Activated naive CD4-positive, alpha-beta T cell treated with anti-CD3 and anti-CD28 coated beads, Interleukin-2, amount 50 U/mL, for 16 hours (primary cell): ENCODE data around the gene DDX51.

Experiments used
- DNase-seq: peaks from one replicate; pipeline ENCODE4 v3.0.0-alpha.2; 2020

The DDX51 gene

GRCh38 chr12:132179431-132180362 is 35.6 kb upstream of the DDX51 start:
- DNase-seq = no peak

- DNase-seq = peak; percentile 66
Measured at GRCh38 chr12:132178801-132179401, 34.8 kb upstream of the DDX51 start.

- no peak for DNase-seq
Measured at GRCh38 chr12:132178316-132178715, 34.2 kb upstream of the DDX51 start.

- no peak for DNase-seq
Measured at GRCh38 chr12:132176920-132177551, 32.9 kb upstream of the DDX51 start.

- no peak for DNase-seq
Measured at GRCh38 chr12:132176385-132176919, 32.3 kb upstream of the DDX51 start.

GRCh38 chr12:132175496-132176384 is 31.6 kb upstream of the DDX51 start:
- DNase-seq = no peak

GRCh38 chr12:132174839-132175490 is 30.8 kb upstream of the DDX51 start:
- no peak for DNase-seq

GRCh38 chr12:132174015-132174838 is 30.1 kb upstream of the DDX51 start:
- DNase-seq = peak; percentile 9

- DNase-seq = peak; percentile 17
Measured at GRCh38 chr12:132173135-132174014, 29.3 kb upstream of the DDX51 start.

- peak; percentile 7 for DNase-seq
Measured at GRCh38 chr12:132172619-132173018, 28.5 kb upstream of the DDX51 start.

- peak; percentile 8 for DNase-seq
Measured at GRCh38 chr12:132171968-132172521, 27.9 kb upstream of the DDX51 start.

GRCh38 chr12:132171293-132171967 is 27.3 kb upstream of the DDX51 start:
- peak; percentile 6 for DNase-seq

- peak; percentile 10 for DNase-seq
Measured at GRCh38 chr12:132170637-132171292, 26.6 kb upstream of the DDX51 start.

- DNase-seq = peak; percentile 4
Measured at GRCh38 chr12:132170094-132170636, 26.0 kb upstream of the DDX51 start.

- peak; percentile 8 for DNase-seq
Measured at GRCh38 chr12:132169376-132169775, 25.3 kb upstream of the DDX51 start.

- peak; percentile 8 for DNase-seq
Measured at GRCh38 chr12:132168311-132169031, 24.4 kb upstream of the DDX51 start.

- DNase-seq = peak; percentile 27
Measured at GRCh38 chr12:132167611-132168310, 23.6 kb upstream of the DDX51 start.
